Brain microvascular endothelial cell (primary cell): ENCODE data around the gene TEN1.

Source experiments
- DNase-seq: peaks from one replicate; pipeline ENCODE4 v3.0.0-alpha.2; 2020
- H3K27ac ChIP-seq: fragments of 250-450 bp; sonication (Bioruptor Pico); 2 replicates; pipeline ENCODE4 v1.5.1; 2020; ENCODE audit warnings: mild to moderate bottlenecking, moderate library complexity
- H3K27me3 ChIP-seq: fragments of 250-450 bp; sonication (Bioruptor Pico); replicated peaks from 2 replicates; pipeline ENCODE4 v1.5.1; 2020; ENCODE audit warnings: mild to moderate bottlenecking
- H3K36me3 ChIP-seq: fragments of 250-450 bp; sonication (Bioruptor Pico); replicated peaks from 2 replicates; pipeline ENCODE4 v1.5.1; 2020; ENCODE audit warnings: mild to moderate bottlenecking
- H3K4me3 ChIP-seq: 2 replicates; pipeline ENCODE4 v1.5.1; 2011; ENCODE audit warnings: low read depth, mild to moderate bottlenecking, control low read depth, low read length, moderate library complexity
- in situ Hi-C: cut with HindIII; loops from 2 replicates; pipeline ENCODE4 v1.10.0; 2017; ENCODE audit warnings: low sequenced_read_pairs, low pct_ligation_motif_present
- TF ChIP-seq, protein P1 (sequence below): IDR thresholded peaks from 2 replicates; pipeline ENCODE4 v1.5.1; 2011; ENCODE audit warnings: low read depth, mild to moderate bottlenecking, moderate library complexity, low read length, control low read depth, inconsistent platforms; ENCODE audit errors: missing control alignments

TEN1 gene

DNA sequence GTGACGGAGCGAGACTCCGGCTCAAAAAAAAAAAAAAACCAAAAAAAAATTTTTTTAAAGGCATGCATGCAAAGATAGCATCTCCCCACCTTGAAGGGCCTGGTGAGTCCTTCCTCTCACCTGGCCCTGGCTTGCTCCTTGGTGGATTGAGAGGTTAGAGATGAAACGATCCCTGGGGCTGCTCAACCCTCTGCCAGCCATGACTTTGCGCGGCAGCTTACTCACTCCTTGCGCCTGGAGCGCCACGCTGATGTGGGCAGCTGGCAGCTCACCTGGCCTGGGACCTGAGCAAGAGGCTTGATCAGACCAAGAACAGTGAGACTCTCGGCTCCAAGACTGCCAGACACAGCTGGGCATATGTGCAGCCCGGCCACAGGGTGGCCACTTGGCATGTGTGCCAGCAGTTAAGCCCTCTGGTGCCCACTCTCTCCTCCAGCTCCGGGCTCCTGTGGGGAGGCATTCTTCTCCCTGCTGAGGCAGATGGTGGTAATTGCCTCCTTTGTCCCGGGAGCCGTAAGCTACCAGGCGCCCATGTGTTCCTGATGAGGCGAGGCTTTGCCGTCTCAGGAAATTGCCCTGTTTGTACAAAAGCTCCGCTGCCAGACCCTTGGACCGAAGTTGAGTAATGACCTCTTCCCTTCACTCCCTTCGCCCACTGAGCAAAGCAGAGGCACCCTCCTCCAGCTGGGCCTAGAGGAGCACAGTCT lies 53.2 kb downstream of the TEN1 start:
- no peak for DNase-seq
- in situ Hi-C loops, result no loop called here
- H3K27me3 ChIP-seq, result no peaks in the 10 kb centered on the region

DNA sequence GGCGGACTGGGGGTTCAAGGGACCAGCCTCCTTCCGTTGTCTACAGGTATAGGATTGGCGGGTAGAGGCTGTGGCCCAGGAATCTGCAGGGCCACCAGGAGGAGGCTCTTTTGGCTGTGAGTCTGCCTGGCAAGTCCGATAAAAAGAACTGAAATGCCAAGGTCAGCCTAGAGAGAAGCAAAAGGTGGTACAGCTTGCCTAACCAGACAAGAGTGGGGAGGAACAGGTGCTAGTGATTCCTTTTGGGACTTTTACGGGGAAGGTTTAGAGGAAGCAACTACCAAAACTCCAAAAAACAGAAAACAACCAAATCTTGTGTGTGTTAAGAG lies 53.7 kb downstream of the TEN1 start:
- H3K4me3 ChIP-seq, result no peak overlapping the region
- no peak overlapping the region for H3K27ac ChIP-seq
- TF ChIP-seq, protein P1, sequence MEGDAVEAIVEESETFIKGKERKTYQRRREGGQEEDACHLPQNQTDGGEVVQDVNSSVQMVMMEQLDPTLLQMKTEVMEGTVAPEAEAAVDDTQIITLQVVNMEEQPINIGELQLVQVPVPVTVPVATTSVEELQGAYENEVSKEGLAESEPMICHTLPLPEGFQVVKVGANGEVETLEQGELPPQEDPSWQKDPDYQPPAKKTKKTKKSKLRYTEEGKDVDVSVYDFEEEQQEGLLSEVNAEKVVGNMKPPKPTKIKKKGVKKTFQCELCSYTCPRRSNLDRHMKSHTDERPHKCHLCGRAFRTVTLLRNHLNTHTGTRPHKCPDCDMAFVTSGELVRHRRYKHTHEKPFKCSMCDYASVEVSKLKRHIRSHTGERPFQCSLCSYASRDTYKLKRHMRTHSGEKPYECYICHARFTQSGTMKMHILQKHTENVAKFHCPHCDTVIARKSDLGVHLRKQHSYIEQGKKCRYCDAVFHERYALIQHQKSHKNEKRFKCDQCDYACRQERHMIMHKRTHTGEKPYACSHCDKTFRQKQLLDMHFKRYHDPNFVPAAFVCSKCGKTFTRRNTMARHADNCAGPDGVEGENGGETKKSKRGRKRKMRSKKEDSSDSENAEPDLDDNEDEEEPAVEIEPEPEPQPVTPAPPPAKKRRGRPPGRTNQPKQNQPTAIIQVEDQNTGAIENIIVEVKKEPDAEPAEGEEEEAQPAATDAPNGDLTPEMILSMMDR, result no peak
- in situ Hi-C loops, result no loop called here
- H3K36me3 ChIP-seq, result peaks cover under 1% of the 10 kb centered on the region
- H3K27me3 ChIP-seq, result no peaks in the 10 kb centered on the region
- DNase-seq, result no peak

More for the DNA sequence above, 53.2 kb downstream of the TEN1 start:
- TF ChIP-seq, protein P1, result peak; percentile 13
- no peaks in the 10 kb centered on the region for H3K36me3 ChIP-seq
- no peak overlapping the region for H3K27ac ChIP-seq
- no peak overlapping the region for H3K4me3 ChIP-seq

DNA sequence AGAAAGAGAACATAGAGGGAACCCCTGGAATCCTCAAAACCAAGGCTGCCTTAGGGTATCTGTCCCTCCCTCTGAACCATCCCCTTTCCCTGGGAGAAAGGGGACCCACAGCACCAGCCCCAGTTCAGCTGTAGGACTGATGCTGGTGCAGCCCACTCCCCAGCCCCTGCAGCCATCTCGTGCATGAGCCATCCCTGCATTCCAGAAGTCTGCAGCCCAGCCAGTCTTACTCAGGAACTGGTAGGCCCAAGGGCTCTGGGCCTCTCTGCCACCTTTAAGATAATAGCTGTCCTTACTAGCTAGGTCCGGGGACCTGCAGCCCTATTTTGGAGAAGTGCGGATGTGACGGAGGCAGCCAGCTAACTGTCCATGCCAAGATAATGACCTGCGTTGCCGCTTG lies 54.1 kb downstream of the TEN1 start:
- no peak for DNase-seq
- H3K4me3 ChIP-seq, result no peak overlapping the region
- no peaks in the 10 kb centered on the region for H3K27me3 ChIP-seq
- TF ChIP-seq, protein P1, result no peak
- H3K36me3 ChIP-seq, result peaks cover 4% of the 10 kb centered on the region
- H3K27ac ChIP-seq, result no peak overlapping the region
- in situ Hi-C loops, result no loop called here

DNA sequence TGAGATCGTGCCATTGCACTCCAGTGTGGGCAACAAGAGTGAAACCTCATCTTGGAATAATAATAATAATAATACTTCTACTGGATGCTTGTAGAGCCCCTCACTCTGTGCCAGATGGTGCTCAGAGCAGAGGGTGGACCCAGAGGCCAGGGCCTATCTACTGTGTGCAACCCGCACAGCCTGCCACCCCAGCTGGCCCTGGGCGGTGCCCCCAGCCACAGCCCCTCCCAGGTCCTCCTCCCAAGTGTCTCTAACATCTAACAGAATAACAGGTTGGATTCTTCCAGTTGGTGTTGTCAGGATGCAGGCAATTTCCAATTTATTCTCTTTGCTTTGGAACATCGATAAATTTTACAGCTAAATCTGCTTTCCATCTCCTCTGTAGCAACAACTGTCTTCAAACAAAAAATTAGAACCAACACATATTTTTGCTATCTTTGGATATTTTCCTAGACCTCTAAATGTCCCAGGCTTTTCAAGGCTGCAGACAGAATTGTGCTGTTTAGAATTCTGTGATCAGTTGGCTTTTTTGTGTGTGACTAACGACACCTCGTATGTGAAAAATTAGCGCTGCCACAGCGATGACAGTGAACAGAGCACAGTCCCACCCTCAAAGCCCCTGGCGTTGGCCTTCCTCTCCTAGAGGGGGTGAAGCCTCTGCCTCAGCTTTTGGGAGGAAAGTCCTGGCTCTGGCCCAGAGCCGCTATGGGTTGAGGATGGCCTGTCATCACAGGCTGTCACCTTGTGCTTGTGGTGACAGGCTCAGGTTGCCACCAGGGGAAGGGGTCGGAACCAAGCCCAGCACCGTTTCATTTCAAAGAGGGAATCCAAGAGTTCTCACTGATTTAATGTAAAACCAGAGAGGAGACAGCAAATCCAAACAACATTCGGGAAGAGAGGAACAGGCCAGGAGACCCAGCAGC lies 55.6 kb downstream of the TEN1 start:
- no peak overlapping the region for H3K4me3 ChIP-seq
- no peak overlapping the region for H3K27ac ChIP-seq
- in situ Hi-C loops, result no loop called here
- no peaks in the 10 kb centered on the region for H3K27me3 ChIP-seq
- H3K36me3 ChIP-seq, result peaks cover 20% of the 10 kb centered on the region
- TF ChIP-seq, protein P1, result no peak
- DNase-seq, result no peak

DNA sequence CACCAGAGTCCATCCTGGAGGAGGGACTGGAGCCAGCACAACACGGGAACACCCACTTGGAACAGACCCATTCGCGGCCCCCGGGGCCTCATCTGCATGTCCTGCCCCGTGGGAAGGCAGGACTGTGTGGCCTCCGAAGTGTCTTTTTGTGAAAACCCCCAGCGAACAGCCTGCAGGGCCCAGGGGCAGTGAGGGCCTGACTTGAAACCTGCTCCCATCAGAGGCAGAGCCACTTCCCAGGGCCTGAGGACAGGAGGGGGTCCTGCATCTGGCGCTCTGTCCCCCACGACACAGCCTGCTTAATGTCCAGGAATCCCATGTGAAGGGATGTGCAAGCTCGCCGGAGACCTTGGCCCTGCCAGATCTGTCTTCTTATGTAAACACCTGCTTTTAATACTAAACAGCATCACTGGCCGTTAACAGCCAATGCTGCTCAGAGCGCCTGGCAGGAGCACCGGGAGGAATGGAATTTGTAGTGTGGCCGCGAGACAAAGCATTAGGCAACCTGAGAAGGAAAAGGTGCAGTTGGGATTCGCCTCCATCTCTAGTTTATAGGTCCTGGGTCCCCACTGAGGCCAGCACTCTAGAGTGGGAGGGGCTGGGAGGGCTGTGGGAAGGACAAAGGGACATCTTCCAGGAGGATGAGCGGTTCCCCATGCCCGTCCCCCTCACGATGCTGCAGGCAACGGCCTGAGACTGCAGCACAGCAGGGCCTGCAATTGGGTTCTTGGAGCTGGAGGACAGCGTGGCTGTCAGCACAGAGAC lies 57.6 kb downstream of the TEN1 start:
- TF ChIP-seq, protein P1, result no peak
- H3K27me3 ChIP-seq, result no peaks in the 10 kb centered on the region
- in situ Hi-C loops, result no loop called here
- peaks cover 40% of the 10 kb centered on the region for H3K36me3 ChIP-seq
- H3K4me3 ChIP-seq, result no peak overlapping the region
- no peak for DNase-seq
- H3K27ac ChIP-seq, result no peak overlapping the region
